ENCODE measurements around the gene VWF.

The VWF gene

DNA sequence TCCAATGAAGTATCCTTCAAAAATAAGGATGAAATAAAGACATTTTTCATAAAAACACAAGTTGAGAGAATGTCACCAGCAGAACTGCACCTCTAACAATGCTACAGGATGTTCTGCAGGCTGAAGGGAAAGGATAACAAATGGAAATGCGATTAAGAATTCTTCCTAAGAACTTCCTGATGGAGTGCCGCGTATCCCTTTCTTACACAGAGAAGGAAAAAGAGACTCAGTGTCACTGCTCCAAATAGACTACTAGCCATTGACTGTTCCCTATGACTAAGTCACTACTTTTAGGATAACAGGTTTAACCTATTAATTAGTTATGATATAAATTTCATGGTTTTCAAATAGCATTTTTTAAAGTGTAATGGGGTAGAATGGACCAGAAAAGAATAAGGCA lies 182.6 kb downstream of the VWF start:
- DNase-seq, result no peak

GRCh38 chr12:5927732-5928516 lies 196.5 kb downstream of the VWF start:
- no peak for DNase-seq

DNA sequence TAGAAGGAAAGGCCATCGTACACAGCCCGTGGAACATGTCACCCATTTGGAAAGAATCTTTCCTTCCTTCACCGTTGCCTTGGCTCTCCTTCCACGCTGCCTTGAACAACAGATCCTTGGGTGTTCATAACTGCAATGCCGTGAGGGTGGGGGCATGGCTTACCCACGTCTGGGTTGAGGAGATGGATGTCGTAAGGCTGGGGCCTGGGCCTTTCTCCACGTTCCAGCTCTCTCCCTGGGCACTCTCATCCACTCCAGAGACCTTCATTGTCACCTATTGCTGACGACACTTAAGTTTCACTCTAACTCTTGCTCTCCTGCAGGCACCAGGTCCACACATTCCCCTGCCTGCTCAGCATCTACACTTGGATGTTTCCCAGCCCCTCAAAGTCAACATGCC lies 198.8 kb downstream of the VWF start:
- DNase-seq, result no peak

- no peak for DNase-seq
Measured at GRCh38 chr12:5924342-5924741, 200.1 kb downstream of the VWF start.

DNA sequence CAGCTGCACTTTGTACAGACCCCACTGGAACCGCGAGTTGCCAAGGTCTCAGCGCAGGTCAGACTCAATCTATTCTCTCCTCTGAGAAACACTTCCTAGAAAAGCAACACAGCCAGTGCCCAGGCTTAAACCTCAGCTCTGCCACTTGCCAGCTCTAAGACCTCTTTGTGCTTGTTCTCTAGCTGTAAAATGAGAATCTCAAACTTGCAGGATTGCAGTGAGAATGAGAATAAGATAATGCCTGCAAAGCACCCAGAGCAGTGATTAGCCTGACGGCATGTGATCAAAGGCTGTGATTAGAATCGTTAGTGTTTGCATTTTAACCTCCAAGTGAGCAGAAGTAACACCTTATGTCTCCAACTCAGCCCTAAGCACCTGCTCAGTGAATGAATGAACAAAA lies 200.7 kb downstream of the VWF start:
- DNase-seq, result no peak

DNA sequence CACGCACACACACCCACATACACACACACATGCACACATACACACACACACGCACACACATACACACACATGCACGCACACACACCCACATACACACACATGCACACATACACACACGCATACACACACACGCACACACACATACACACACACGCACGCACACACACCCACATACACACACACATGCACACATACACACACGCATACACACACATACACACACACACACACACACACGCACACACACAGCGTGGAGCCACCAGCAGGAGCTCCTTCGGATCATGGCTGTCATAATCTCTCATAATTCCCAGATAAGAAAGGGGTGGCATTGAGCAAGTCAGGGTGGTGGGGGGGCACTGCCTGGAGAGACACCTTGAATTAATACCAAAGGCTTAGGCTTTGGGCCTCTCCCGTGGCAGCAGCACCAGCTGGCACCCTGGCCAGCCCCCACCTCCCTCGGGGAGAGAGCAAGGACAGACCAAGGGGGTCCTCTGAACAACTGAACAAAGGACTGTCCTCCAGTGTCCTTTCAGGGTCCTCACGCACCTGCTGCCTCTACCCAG lies 201.3 kb downstream of the VWF start:
- DNase-seq, result no peak

GRCh38 chr12:5921966-5922899 lies 202.2 kb downstream of the VWF start:
- DNase-seq, result no peak

- no peak for DNase-seq
Measured at GRCh38 chr12:5921027-5921909, 203.2 kb downstream of the VWF start.

DNA sequence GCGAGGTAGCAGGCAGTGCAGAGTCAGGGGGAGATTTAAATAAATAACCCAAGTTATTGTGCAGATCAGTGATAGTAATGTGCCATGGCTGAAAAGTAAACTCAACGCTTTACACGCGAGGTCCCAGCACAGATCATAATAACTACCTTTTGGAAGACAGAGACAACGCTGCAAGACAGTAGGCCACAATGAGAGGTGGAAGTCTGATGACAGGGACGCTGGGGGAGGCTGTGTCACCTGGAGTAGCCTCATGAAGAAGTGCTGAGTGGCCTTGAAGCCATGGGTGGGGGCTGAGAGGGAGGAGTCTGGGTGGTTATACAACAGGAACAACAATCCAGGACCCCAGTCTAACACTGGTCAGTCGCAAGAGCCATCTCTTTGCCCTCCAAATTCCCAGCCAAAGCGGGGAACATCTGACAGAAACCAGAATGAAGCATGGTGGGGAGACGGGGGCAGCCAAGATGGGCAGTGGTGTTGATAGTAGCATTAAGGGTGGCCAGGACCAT lies 207.6 kb downstream of the VWF start:
- DNase-seq, result no peak

- no peak for DNase-seq
Measured at GRCh38 chr12:5915511-5915910, 209.0 kb downstream of the VWF start.

GRCh38 chr12:5914387-5915149 lies 209.9 kb downstream of the VWF start:
- DNase-seq, result no peak

DNA sequence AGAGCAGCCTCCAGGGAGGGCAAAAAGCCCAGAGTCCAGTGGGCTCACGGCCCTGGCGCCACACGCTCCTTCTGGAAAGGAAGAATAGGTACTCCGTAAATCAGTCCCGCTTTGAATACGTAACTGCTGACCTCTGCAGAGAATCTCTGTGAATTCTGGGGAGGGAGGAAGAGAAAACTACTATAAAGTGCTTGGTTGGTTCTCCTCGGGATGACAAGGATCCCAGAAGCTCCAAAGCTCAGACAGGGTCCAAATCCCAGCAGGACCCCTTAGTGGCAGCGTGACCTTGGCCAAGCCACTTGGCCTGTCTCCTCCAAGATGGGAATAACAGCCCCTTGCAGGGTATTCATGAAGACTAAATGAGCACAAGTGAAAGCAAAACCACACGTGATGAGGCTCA lies 211.1 kb downstream of the VWF start:
- DNase-seq, result no peak

GRCh38 chr12:5912437-5913334 lies 211.8 kb downstream of the VWF start:
- DNase-seq, result no peak

DNA sequence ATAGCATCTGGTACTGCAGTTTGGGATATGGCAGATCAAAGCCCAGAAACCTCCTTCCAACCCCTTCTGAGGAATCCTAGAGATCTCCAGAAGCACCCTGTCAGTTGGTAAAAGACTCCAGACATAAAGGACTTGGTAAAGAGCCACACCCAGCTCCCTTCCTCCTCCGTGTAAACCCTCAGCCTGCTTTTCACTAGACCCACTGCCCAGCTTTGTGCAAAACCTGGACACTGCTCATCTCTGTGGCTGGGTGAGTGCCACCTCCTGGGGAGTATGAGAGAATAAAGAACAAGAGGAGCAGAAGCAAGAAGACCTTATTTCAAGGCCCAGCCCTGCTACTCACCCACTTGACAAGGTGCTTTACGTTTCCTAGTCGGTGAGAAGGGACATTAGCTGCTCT lies 212.5 kb downstream of the VWF start:
- no peak for DNase-seq

- DNase-seq, result no peak
Measured at GRCh38 chr12:5910790-5911548, 213.5 kb downstream of the VWF start.

DNA sequence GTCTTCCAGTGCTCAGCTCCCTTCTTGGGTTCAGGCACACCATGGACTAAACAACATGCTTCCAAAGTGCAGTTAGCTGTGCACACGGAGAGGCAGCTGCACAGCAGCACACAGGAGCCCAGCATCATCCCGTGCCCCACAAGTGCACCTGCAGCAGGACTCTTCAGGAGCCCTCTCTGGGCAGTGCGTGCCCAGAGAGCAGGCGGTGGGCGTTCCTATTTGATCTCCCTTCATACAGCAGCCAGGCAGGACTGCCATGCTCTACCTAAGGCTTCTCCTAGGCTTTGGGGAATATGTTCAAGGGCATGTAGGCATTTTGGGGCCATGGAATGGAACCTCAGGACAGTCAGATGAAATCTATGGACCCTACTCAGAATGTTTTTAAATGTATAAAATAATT lies 214.9 kb downstream of the VWF start:
- no peak for DNase-seq

DNA sequence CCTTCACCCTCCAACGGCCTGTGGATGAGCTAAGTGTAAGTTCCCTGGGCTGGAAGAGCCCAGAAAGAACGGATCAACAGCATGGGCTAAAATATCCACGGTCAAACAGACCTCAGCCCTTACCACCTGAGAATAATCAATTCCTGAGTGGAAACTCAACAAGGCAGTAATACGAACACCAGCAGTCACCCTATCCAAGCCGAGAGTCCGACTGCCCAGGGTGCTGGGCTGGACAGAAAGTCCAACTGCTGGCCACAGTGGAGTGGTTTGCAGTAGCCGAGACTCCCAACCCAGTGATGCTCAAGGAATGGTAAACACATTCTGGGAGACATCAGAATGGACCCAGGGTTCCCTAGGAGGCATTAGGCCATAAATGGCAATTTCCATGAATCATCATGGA lies 216.2 kb downstream of the VWF start:
- no peak for DNase-seq

DNA sequence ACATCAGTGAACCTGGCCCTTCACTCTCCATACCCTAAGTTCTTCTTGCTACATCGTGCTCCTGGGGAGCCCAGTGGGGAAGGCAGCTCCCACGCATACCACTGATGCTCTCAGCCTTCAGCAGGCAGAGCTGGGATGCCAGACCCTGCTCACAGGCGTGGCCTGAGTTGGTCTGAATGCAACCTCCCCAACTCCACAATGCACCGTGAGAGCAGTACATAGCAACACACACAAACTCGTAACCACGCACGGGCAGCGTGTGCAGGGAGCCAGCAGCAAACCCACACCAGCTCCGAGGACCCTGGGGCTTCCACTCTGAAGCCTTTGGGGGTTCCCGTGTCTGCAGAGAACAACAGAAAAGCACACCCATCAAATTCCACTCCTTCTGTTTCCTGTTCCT lies 216.7 kb downstream of the VWF start:
- no peak for DNase-seq

DNA sequence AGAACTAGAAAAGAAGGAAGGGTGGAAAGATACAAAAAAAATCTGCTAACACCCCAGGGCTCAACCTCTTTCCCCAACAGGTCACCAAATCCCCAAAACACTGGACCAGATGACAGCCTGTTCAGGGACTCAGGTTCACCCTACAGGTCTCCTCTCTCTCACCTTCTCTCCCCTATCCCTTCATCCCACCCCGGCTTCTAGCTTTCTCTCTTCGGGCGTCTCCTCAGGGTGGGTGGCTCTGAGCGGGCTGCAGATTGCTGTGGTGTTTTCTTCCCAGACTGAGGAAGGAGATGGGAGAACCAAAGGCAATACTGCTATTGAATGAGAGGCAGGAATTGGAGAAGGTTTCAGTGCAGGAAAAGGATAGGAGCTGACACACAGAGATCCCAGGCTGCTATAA lies 218.7 kb downstream of the VWF start:
- no peak for DNase-seq

DNA sequence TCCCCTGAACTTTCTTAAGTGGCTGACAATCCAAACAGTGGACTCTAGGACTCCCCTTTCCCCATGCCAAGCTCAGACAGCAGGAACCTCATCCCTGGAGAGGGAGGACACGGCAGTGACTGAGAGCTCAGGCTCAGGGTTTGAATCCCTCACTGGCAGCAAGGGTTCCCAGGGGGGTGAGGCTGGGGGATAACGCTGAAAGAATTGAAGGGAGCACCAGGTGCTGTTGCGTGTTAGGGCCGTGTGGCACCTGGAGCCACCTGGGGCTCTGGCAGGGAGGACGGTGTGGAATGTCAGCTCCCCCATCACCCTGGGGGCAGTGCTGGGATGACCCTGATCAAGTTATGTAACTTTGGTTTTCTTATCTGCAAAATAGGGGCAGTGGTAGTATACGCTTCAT lies 219.5 kb downstream of the VWF start:
- no peak for DNase-seq

Data from CD4-positive, alpha-beta T cell treated with Interleukin-4 for 4 hours (primary cell).